Esophagus (tissue), 2 donors: ENCODE measurements around the gene ZNF662. TPM values are rescaled to one million over a fixed set of nuclear protein-coding genes. Genes with fewer than 3 reads are reported as not detected.

Experiments
- H3K27ac ChIP-seq, 2 donors: one replicate each; pipeline ENCODE4 v1.5.1; 2013; ENCODE audit warnings: low read depth in 2 of 2, mild to moderate bottlenecking in 2 of 2, inconsistent platforms in 1 of 2, low read length in 1 of 2, moderate library complexity in 1 of 2
- H3K27me3 ChIP-seq, 2 donors: one replicate each; pipeline ENCODE4 v1.6.1; 2013; ENCODE audit warnings: low read length in 2 of 2, control low read depth in 1 of 2, mild to moderate bottlenecking in 1 of 2; ENCODE audit not compliant: insufficient read depth in 2 of 2, control insufficient read depth in 1 of 2
- H3K36me3 ChIP-seq, 2 donors: one replicate each; pipeline ENCODE4 v1.6.1; 2013; ENCODE audit warnings: low read length in 1 of 2; ENCODE audit not compliant: control insufficient read depth in 2 of 2, insufficient read depth in 2 of 2
- H3K4me1 ChIP-seq, 2 donors: one replicate each; pipeline ENCODE4 v1.6.1; 2013; ENCODE audit warnings: low read length in 1 of 2; ENCODE audit not compliant: control insufficient read depth in 2 of 2, insufficient read depth in 2 of 2
- H3K4me3 ChIP-seq, 2 donors: one replicate each; pipeline ENCODE4 v1.5.1; 2013; ENCODE audit warnings: low read length in 2 of 2, mild to moderate bottlenecking in 2 of 2, low read depth in 1 of 2, moderate library complexity in 1 of 2
- H3K9me3 ChIP-seq, 2 donors: one replicate each; pipeline ENCODE4 v1.6.1; 2013; ENCODE audit warnings: mild to moderate bottlenecking in 2 of 2, low read depth in 1 of 2, low read length in 1 of 2, moderate library complexity in 1 of 2; ENCODE audit not compliant: control insufficient read depth in 2 of 2, insufficient read depth in 1 of 2
- WGBS, 2 donors: extraction: QIAGEN DNeasy Blood & Tissue Kit; methylation state at CpG; one replicate each; pipeline ENCODE4 v1.1.7; 2013; 5-methylcytosine and 5-hydroxymethylcytosine counted together
- polyA plus RNA-seq, 2 donors: library from polyadenylated mRNA; stranded (reverse); fragments of 200-250 nt; gene quantifications; one replicate each; pipeline ENCODE4 v1.2.3, GENCODE V29; 2013
- donor health status: healthy with polysubstance abuse.
- donor health status: Bipolar disorder and iron deficiency.

ZNF662 gene
- polyA plus RNA-seq, 2 donors, result 2.5 to 5.2 TPM

- WGBS, 2 donors, result 63 to 72% methylated on average over 5 of the region's 5 CpGs
Measured at GRCh38 chr3:42960282-42960681, 54.3 kb downstream of the ZNF662 start.

GRCh38 chr3:42960786-42961185 is 54.8 kb downstream of the ZNF662 start:
- no peaks in the 10 kb centered on the region for H3K4me1 ChIP-seq
- H3K27ac ChIP-seq, result no peak overlapping the region
- 91 to 96% methylated on average over 1 of the region's 1 CpG for WGBS, 2 donors
- H3K9me3 ChIP-seq, result no peaks in the 10 kb centered on the region
- no peaks in the 10 kb centered on the region for H3K27me3 ChIP-seq
- H3K36me3 ChIP-seq, result no peaks in the 10 kb centered on the region
- H3K4me3 ChIP-seq, result no peak overlapping the region

More at GRCh38 chr3:42960282-42960681, 54.3 kb downstream of the ZNF662 start:
- H3K27ac ChIP-seq, result no peak overlapping the region
- H3K36me3 ChIP-seq, result no peaks in the 10 kb centered on the region
- no peaks in the 10 kb centered on the region for H3K4me1 ChIP-seq
- H3K4me3 ChIP-seq, result no peak overlapping the region
- H3K9me3 ChIP-seq, result no peaks in the 10 kb centered on the region
- H3K27me3 ChIP-seq, result no peaks in the 10 kb centered on the region

- Histone ChIP-seq H3K9me3 (no peaks in the 10 kb centered on the region), H3K4me3 (no peak overlapping the region), H3K4me1 (no peaks in the 10 kb centered on the region), H3K27me3 (no peaks in the 10 kb centered on the region), H3K27ac (no peak overlapping the region), H3K36me3 (no peaks in the 10 kb centered on the region)
- 2 to 3% methylated on average over 4 of the region's 4 CpGs for WGBS, 2 donors
Measured at GRCh38 chr3:42961633-42962032, 55.7 kb downstream of the ZNF662 start.

- 71 to 77% methylated on average over 2 of the region's 2 CpGs for WGBS, 2 donors
- no peak overlapping the region for H3K4me3 ChIP-seq
- H3K9me3 ChIP-seq, result no peaks in the 10 kb centered on the region
- H3K36me3 ChIP-seq, result no peaks in the 10 kb centered on the region
- H3K27me3 ChIP-seq, result no peaks in the 10 kb centered on the region
- H3K27ac ChIP-seq, result no peak overlapping the region
- no peaks in the 10 kb centered on the region for H3K4me1 ChIP-seq
Measured at GRCh38 chr3:42963269-42963668, 57.3 kb downstream of the ZNF662 start.

- no peaks in the 10 kb centered on the region for H3K4me1 ChIP-seq
- H3K9me3 ChIP-seq, result no peaks in the 10 kb centered on the region
- H3K4me3 ChIP-seq, result no peak overlapping the region
- no peaks in the 10 kb centered on the region for H3K36me3 ChIP-seq
- no peak overlapping the region for H3K27ac ChIP-seq
- H3K27me3 ChIP-seq, result no peaks in the 10 kb centered on the region
- WGBS, 2 donors, result 82 to 87% methylated on average over 4 of the region's 4 CpGs
Measured at GRCh38 chr3:42964266-42964665, 58.3 kb downstream of the ZNF662 start.

Other genes starting within 250 kb of the ZNF662 start
- under 1 TPM in 1 of 2 donors, not detected in 1; 0.02 TPM for gene KLHL40, start 220.6 kb upstream of the ZNF662 start, polyA plus RNA-seq
- under 1 TPM; 0.12 to 0.41 TPM for gene HHATL, start 203.3 kb upstream of the ZNF662 start, polyA plus RNA-seq
- 1 to 10 TPM in 1 of 2 donors, under 1 TPM in 1; 0.53 to 1.0 TPM for gene CCDC13, start 132.9 kb upstream of the ZNF662 start, polyA plus RNA-seq
- 100 to 1,000 TPM; 137 to 161 TPM for gene HIGD1A, start 101.7 kb upstream of the ZNF662 start, polyA plus RNA-seq
- gene ACKR2, start 96.7 kb upstream of the ZNF662 start, polyA plus RNA-seq, result under 1 TPM; 0.75 to 0.88 TPM
- not detected for gene CYP8B1, start 30.3 kb upstream of the ZNF662 start, polyA plus RNA-seq
- gene GASK1A, start 73.2 kb downstream of the ZNF662 start, polyA plus RNA-seq, result 1 to 10 TPM in 1 of 2 donors, under 1 TPM in 1; 0.71 to 1.1 TPM
- gene POMGNT2, start 199.9 kb downstream of the ZNF662 start, polyA plus RNA-seq, result 1 to 10 TPM; 2.0 to 7.2 TPM